Ascending aorta (tissue), 2 donors: Measurements from ENCODE around the gene BBS9. TPM values are rescaled to one million over a fixed set of nuclear protein-coding genes. Genes with fewer than 3 reads are reported as not detected.

Experiments
- DNase-seq, 2 donors: peaks; one replicate each; pipeline ENCODE4 v3.0.0-alpha.2; 2019; ENCODE audit warnings: low spot score in 2 of 2
- H3K27ac ChIP-seq, 2 donors: fragments of 200-600 bp; sonication (generic); one replicate each; pipeline ENCODE4 v1.5.1; 2016 to 2017; ENCODE audit warnings: mild to moderate bottlenecking in 1 of 2
- H3K27me3 ChIP-seq: fragments of 200-600 bp; sonication (generic); one replicate; pipeline ENCODE4 v1.5.1; 2017
- H3K36me3 ChIP-seq, 2 donors: fragments of 200-600 bp; sonication (generic); one replicate each; pipeline ENCODE4 v1.5.1; 2016
- H3K4me1 ChIP-seq, 2 donors: fragments of 200-600 bp; sonication (generic); one replicate each; pipeline ENCODE4 v1.5.1; 2016 to 2017; ENCODE audit warnings: mild to moderate bottlenecking in 1 of 2
- H3K4me3 ChIP-seq, 2 donors: fragments of 200-600 bp; sonication (generic); one replicate each; pipeline ENCODE4 v1.5.1; 2016 to 2017; ENCODE audit warnings: mild to moderate bottlenecking in 1 of 2
- H3K9me3 ChIP-seq, 2 donors: fragments of 200-600 bp; sonication (generic); one replicate each; pipeline ENCODE4 v1.5.1; 2016
- CTCF ChIP-seq, 3 experiments: fragments of 200-600 bp in 2 of 3; fragments of 450-650 bp in 1 of 3; sonication (generic) in 2 of 3; IDR thresholded peaks; one replicate each; pipeline ENCODE4 v1.5.1; 2016 to 2019; ENCODE audit warnings: antibody characterized with exemption in 3 of 3, mild to moderate bottlenecking in 1 of 3, moderate library complexity in 1 of 3
- intact Hi-C: fragments of 100-400 bp; cut with DNase I; formaldehyde crosslinking; loops from one replicate; pipeline ENCODE4 v1.15.1; 2023
- total RNA-seq: library from RNA; depleted of rRNA; stranded (reverse); fragments of >200 nt; gene quantifications from one replicate; pipeline ENCODE4 v1.1.0, GENCODE V29; 2016

The BBS9 gene
- total RNA-seq, 1 donor from 2014 or later: 23.3 TPM

GRCh38 chr7:33593611-33594010, 464.2 kb downstream of the BBS9 start:
- Histone ChIP-seq H3K4me3 (no peak overlapping the region), H3K9me3 (no peaks in the 10 kb centered on the region), H3K27me3 (no peaks in the 10 kb centered on the region), H3K27ac (no peak overlapping the region), H3K36me3 (no peaks in the 10 kb centered on the region), H3K4me1 (no peaks in the 10 kb centered on the region)
- TF ChIP-seq CTCF (IDR thresholded peaks at IDR 0.05): no peak
- no peak for DNase-seq
- intact Hi-C loops: no loop called here

GRCh38 chr7:33596686-33597085, 467.3 kb downstream of the BBS9 start:
- DNase-seq: no peak

GRCh38 chr7:33597181-33597580, 467.8 kb downstream of the BBS9 start:
- intact Hi-C loops: no loop called here
- no peaks in the 10 kb centered on the region for H3K27me3 ChIP-seq
- H3K9me3 ChIP-seq: no peaks in the 10 kb centered on the region
- no peak overlapping the region for H3K27ac ChIP-seq
- no peaks in the 10 kb centered on the region for H3K36me3 ChIP-seq
- no peak for TF ChIP-seq CTCF (IDR thresholded peaks at IDR 0.05)
- H3K4me3 ChIP-seq: no peak overlapping the region
- DNase-seq: no peak
- no peaks in the 10 kb centered on the region for H3K4me1 ChIP-seq

More at GRCh38 chr7:33596686-33597085, 467.3 kb downstream of the BBS9 start:
- Histone ChIP-seq H3K4me1 (no peaks in the 10 kb centered on the region), H3K27ac (no peak overlapping the region), H3K36me3 (no peaks in the 10 kb centered on the region), H3K9me3 (no peaks in the 10 kb centered on the region), H3K4me3 (no peak overlapping the region), H3K27me3 (no peaks in the 10 kb centered on the region)
- intact Hi-C loops: no loop called here
- no peak for TF ChIP-seq CTCF (IDR thresholded peaks at IDR 0.05)

GRCh38 chr7:33601101-33601500, 471.7 kb downstream of the BBS9 start:
- Histone ChIP-seq H3K27ac (no peak overlapping the region), H3K4me1 (no peaks in the 10 kb centered on the region), H3K9me3 (no peaks in the 10 kb centered on the region), H3K27me3 (no peaks in the 10 kb centered on the region), H3K4me3 (no peak overlapping the region), H3K36me3 (no peaks in the 10 kb centered on the region)
- DNase-seq: no peak
- intact Hi-C loops: no loop called here
- no peak for TF ChIP-seq CTCF (IDR thresholded peaks at IDR 0.05)

- Histone ChIP-seq H3K27ac (no peak overlapping the region), H3K4me3 (no peak overlapping the region), H3K4me1 (no peaks in the 10 kb centered on the region), H3K9me3 (no peaks in the 10 kb centered on the region), H3K36me3 (peaks cover 0 to 7% of the 10 kb centered on the region in 2 donors), H3K27me3 (no peaks in the 10 kb centered on the region)
- TF ChIP-seq CTCF (IDR thresholded peaks at IDR 0.05): no peak
- intact Hi-C loops: no loop called here
- no peak for DNase-seq
These were observed 472.5 kb downstream of the BBS9 start for GRCh38 chr7:33601884-33602283.

- no peak for TF ChIP-seq CTCF (IDR thresholded peaks at IDR 0.05)
- Histone ChIP-seq H3K4me1 (no peaks in the 10 kb centered on the region), H3K9me3 (no peaks in the 10 kb centered on the region), H3K36me3 (peaks cover 0 to 7% of the 10 kb centered on the region in 2 donors), H3K27ac (no peak overlapping the region), H3K4me3 (no peak overlapping the region), H3K27me3 (no peaks in the 10 kb centered on the region)
- intact Hi-C loops: no loop called here
- no peak for DNase-seq
These were observed 474.7 kb downstream of the BBS9 start for GRCh38 chr7:33604056-33604455.
